COLO668 (cell line): ENCODE results near the gene PLA2G5.
"Not testable (repeated sequence)": the region's sequence is repeated elsewhere in the genome, so short reads cannot be mapped to it uniquely, and the experiment has no call there.

ENCODE experiments used
- DNase-seq: peaks from one replicate; lab custom pipeline; 2025; ENCODE audit not compliant: unreplicated experiment; lab: John Stamatoyannopoulos, UW

The PLA2G5 gene, protein sequence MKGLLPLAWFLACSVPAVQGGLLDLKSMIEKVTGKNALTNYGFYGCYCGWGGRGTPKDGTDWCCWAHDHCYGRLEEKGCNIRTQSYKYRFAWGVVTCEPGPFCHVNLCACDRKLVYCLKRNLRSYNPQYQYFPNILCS

DNA sequence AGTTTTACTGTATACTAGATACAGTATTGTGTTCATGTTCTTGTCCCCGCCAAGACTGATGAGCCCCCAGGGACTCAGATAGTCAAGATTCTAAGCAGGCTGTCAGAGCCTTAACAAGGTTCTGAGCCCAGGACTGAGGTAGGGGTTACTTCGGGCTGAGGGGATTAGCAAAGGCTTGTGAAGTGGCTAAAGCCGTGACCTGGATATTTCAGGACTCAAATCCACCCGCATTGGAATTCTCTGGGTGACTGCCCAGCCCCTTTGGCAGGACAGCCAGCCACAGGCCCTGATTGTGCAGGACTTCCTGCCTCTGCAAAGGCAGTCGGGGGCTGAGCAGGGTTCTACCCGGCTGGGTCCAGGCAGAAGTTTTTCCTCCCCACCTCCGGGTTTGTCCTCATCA lies at the start of gene PLA2G5:
TSS of gene PLA2G5 (plus strand) at position 321 of the 400 bp plus-strand sequence. CDS start 14,637 bp downstream, outside the sequence.
- no peak for DNase-seq

DNA sequence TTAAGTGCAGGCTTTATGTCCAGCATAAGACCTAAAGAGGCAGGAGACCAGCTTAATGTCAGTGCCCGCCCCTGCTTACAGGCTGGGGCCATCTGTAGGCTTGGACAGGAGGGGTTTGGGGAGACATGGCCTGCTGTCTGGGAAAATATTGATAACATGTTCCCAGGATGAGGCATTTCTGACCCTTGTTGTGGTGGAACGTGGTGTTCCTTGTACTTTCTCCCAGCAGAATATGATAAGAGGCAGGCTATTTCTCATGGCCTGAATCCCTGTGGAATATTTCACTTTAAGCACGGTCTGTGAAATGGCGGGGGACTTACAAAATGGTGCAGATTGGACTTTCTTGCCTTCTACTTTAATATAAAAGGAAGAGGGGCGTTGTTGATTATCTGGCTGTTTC lies 41.9 kb upstream of the PLA2G5 start:
- no peak for DNase-seq

DNA sequence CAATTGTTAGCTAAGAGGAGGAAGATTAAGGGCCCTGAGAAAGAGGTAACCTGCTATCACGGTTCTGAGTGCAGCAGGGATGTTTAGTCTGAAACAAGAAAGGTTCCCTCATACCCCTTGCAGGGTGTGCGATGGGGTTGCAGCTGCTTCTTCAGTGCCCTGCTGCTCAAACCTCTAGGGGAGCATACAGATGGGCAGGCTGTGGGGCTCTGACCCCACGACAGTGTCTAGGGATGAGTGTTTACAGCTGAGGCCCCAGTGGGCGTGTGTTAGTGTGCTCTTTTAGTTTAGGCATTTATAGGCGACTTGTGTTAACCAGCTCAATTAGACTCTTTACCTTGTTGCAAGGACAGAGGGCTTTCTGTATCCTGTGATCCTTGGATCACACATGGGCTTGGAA lies 41.3 kb upstream of the PLA2G5 start:
- no peak for DNase-seq

GRCh38 chr1:20029178-20029912 lies 40.6 kb upstream of the PLA2G5 start:
- no peak for DNase-seq

DNA sequence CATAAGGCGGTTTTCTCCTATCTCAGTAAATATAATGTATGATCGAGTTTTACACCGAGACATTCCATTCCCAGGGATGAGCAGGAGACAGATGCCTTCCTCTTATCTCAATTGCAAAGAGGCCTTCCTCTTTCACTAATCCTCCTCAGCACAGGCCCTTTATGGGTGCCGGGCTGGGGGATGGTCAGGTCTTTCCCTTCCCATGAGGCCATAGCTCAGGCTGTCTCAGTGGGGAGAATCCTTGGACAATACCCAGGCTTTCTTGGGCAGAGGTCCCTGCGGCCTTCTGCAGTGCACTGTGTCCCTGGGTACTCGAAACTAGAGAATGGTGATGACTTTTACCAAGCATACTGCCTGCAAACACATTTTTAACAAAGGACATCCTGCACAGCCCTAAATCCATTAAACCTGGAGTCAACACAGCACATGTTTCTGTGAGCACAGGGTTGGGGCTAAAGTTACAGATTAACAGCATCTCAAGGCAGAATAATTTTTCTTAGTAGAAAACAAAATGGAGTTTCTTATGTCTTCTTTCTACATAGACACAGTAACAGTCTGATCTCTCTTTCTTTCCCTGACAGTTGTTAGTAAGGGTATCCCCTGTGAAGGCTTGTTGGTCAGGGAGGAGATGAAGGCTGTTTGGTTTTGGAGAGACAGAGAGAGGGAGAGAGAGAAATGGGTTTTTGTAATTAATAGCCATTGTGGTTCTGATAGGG lies 39.4 kb upstream of the PLA2G5 start:
- not testable (repeated sequence) for DNase-seq

DNA sequence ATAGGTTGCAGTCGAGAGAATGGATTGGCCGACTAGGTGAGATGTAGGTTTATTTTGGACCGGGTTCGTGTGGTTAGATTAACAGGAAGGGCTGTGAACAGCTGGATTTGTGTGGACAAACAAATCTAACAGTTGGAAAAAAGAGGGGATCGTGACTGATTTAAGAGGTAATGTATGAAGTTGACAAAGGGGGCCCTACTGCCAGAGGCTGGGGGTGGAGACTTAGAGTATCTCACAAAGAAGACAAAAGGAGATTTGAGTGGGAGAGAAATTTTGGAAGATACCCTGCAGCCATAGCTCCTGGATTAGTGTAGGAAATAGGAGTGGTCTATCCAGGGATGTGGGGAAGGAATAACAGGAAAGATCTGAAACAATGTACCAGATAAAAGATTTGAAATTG lies 38.8 kb upstream of the PLA2G5 start:
- DNase-seq, result no peak

DNA sequence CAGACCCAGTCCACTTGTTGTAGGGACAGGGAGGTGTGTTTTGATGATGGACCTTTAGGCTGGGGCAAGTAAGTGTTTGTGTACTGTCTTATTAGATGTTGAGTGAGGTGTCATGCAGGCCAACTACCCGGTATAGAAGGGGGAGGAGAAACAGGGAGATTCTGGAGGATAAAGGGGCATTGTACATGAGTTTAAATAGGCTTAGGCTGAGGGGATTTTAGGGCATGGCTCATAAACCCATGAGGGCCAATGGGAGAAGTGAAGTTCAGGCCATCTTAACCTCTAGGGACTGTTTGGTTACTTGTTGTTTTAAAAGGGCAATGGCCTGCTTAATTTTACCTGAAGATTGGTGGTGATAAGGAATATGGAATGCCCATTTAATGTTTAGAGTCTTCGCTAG lies 38.2 kb upstream of the PLA2G5 start:
- DNase-seq, result no peak

- no peak for DNase-seq
These were observed 37.6 kb upstream of the PLA2G5 start for GRCh38 chr1:20032425-20032824.

GRCh38 chr1:20033420-20033819 lies 36.6 kb upstream of the PLA2G5 start:
- no peak for DNase-seq

DNA sequence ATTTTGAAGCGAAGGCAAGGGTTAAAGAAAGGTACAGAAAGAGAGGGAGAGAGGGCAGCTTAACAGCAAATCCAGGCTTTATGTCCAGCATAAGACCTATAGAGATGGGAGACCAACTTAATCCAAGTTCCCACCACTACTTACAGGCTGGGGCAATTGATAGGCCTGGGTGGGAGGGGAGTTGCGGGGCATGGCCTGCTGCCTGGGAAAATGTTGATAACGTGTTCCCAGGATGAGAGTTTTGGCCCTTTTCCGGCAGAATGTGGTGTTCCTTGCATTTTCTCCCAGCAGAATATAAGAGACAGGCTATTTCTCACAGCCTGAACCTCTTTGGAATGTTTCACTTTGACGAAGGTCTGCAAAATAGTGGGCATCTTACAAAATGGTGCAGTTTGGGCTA lies 34.9 kb upstream of the PLA2G5 start:
- no peak for DNase-seq

DNA sequence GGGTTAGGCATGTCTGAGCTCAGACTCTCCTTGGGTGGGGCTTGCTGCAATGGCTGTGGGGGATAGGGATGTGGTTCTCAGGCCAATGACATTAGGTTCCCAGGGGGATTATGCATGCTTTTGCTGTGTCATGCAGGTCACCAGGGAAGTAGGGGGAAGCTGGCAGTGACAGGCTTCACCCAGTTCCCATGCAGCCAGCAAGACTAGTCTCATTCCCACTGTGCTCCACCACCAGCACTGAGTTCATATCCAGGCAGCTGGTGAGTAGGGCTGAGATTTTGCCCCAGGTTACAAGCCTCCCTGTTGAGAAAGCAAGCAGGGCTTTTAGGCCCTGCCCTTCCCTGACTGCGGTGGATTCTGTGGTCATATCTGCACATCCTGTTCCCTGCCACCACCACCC lies 32.1 kb upstream of the PLA2G5 start:
- no peak for DNase-seq

DNA sequence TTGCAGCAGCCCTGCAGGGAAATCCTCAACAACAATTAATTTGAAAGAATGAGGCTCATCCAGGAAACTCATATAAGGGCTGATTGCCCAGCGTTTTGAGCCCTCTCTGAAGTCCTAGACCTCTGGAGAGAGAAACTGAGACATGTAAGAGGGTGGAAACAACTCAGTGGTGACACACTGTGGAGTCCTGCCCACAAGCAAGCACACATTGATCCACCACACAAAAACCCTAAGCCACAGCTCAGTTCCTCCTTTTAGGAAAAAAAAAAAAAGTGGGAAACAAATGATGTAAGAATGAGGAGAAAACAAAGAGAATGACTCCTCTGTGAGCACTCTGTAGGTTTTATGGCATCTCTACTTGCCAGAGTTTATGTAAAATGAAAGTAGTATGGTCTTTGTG lies 22.9 kb upstream of the PLA2G5 start:
- DNase-seq, result no peak

GRCh38 chr1:20048563-20048962 lies 21.4 kb upstream of the PLA2G5 start:
- no peak for DNase-seq

DNA sequence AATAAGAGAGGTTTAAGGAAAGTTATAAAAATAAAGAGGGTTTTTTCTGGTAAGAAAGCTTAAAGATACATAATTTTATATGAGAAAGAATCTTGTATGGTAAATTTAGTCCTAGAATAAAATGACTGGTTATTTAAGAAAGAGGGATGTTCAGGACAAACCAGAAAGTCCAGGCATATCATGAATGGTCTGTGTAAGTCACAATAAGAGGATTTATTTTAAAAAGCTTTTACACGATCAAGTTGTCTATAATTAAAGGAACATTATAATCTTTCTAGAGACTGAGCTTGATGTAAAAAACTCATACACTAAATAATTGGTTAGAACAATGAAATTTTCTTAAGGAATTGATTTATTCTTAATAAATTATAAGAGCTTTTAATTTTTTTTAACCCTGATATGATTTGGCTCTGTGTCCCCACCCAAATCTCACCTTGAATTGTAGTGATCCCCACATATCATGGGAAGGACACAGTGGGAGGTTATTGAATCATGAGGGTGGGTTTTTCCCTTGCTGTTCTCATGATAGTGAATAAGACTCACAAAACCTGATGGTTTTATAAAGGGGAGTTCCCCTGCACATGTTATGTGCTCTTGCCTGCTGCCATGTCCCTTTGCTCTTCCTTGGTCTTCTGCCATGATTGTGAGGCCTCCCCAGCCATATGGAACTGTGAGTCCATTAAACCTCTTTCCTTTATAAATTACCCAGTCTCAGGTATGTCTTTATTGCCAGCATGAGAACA lies 20.8 kb upstream of the PLA2G5 start:
- not testable (repeated sequence) for DNase-seq

- no peak for DNase-seq
These were observed 18.7 kb upstream of the PLA2G5 start for GRCh38 chr1:20051218-20051829.

DNA sequence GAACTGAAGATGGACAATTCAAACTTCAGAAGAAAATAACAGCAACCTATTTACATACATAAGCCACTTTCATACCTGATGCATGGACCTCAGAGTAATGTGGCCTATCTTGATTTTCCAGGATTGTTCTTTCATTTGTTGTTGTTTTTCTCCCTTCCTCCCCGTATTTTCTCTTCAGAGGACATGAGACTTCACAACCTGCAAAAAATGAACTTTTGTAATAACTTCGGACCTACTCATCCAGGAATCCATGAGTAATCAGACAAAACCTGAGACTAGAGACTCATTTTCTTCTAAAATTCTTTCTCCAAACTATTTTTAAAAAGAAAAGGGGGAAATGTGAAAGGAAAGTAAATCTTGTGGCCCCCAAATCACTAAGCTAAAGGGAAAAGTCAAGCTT lies 17.6 kb upstream of the PLA2G5 start:
- DNase-seq, result no peak

- DNase-seq, result no peak
These were observed 12.0 kb upstream of the PLA2G5 start for GRCh38 chr1:20057886-20058420.

DNA sequence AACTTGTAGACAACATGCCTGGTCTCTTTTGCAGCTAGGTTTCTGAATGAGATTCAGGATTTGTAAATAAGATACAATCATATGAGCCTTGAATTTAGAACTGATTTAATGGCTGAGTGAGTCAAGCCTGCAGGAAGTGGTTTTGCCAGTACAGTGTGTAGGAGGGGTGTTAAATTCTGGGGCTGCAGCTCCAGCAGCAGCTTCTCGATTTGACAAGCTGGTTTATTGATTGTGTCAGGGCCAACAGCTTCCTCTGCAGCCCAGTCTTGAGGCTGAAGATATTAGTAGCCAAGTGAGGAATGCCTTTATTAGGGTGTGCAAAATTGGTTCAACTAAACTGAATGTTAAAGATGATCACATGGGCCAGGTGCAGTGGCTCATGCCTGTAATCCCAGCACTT lies 11.5 kb upstream of the PLA2G5 start:
- DNase-seq, result no peak

GRCh38 chr1:20059847-20060246 lies 10.1 kb upstream of the PLA2G5 start:
- DNase-seq, result no peak

GRCh38 chr1:20060791-20061190 lies 9.2 kb upstream of the PLA2G5 start:
- not testable (repeated sequence) for DNase-seq

- DNase-seq, result no peak
These were observed 8.1 kb upstream of the PLA2G5 start for GRCh38 chr1:20061866-20062265.
